Esophagus squamous epithelium (tissue), 5 donors: ENCODE results near the gene MORF4L2. TPM values are rescaled to one million over a fixed set of nuclear protein-coding genes. Genes with fewer than 3 reads are reported as not detected.

ENCODE experiments used
- DNase-seq: peaks from one replicate; lab custom pipeline; 2025; lab: John Stamatoyannopoulos, UW
- H3K27ac ChIP-seq, 4 donors: fragments of 200-600 bp; sonication (generic); one replicate each; pipeline ENCODE4 v1.5.1; 2016 to 2019; ENCODE audit warnings: mild to moderate bottlenecking in 1 of 4
- H3K27me3 ChIP-seq, 4 donors: fragments of 200-600 bp; sonication (generic); 1 replicate in 3 of 4; 2 replicates in 1 of 4; pipeline versions ENCODE4 v1.5.1 to v1.6.0; 2017 to 2021; ENCODE audit warnings: antibody characterized with exemption in 1 of 4
- H3K36me3 ChIP-seq, 3 donors: fragments of 200-600 bp; sonication (generic); one replicate each; pipeline ENCODE4 v1.5.1; 2016 to 2019
- H3K4me1 ChIP-seq, 3 donors: fragments of 200-600 bp; sonication (generic); one replicate each; pipeline ENCODE4 v1.5.1; 2017 to 2019
- H3K4me3 ChIP-seq, 4 donors: fragments of 200-600 bp; sonication (generic); 1 replicate in 3 of 4; 2 replicates in 1 of 4; pipeline ENCODE4 v1.5.1; 2016 to 2019; ENCODE audit warnings: mild to moderate bottlenecking in 2 of 4, moderate library complexity in 1 of 4
- H3K9me3 ChIP-seq, 3 donors: fragments of 200-600 bp; sonication (generic); one replicate each; pipeline ENCODE4 v1.5.1; 2016 to 2019
- POLR2A ChIP-seq, 4 donors: fragments of 450-650 bp; IDR thresholded peaks; one replicate each; pipeline ENCODE4 v1.6.1; 2017; ENCODE audit warnings: antibody characterized with exemption in 4 of 4, mild to moderate bottlenecking in 4 of 4, moderate library complexity in 3 of 4
- WGBS, 2 donors: methylation state at CpG; one replicate each; pipeline ENCODE4 v1.1.5; 2018; 5-methylcytosine and 5-hydroxymethylcytosine counted together
- intact Hi-C: fragments of 100-400 bp; cut with DNase I; formaldehyde crosslinking; loops from one replicate; pipeline ENCODE4 v1.15.0; 2022
- total RNA-seq, 4 donors: library from RNA; depleted of rRNA; stranded (reverse); fragments of >200 nt; gene quantifications; one replicate each; pipeline ENCODE4 v1.1.0, GENCODE V29; 2016
- TF ChIP-seq, protein P1 (sequence below), 6 experiments: fragments of 450-650 bp in 4 of 6; fragments of 200-600 bp in 2 of 6; sonication (generic) in 2 of 6; IDR thresholded peaks; one replicate each; pipeline ENCODE4 v1.5.1; 2016 to 2019; ENCODE audit warnings: antibody characterized with exemption in 6 of 6, mild to moderate bottlenecking in 4 of 6, moderate library complexity in 4 of 6
- donor health status: DM: yes; HTN: yes; CAD: no.

MORF4L2 gene
- total RNA-seq, 4 donors from 2014 or later = 189 to 240 (median 235) TPM

DNA sequence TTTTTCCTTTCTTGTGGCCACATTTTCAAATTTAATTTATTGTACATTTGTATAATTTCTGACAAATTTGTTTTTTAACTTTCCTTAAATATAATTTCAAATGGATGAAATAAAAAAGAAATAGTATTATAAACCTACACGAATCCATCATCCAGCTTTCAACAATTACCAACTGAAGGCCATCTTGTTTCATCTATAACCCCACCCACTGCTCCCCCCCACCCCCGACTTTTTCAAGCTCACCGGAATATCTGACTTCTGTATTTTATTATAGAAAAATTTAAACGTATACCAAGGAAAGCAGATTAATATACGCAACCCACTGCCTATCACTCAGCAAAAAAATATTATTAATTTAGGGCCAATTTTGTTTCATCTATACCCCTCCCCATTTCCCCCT lies 1.1 kb downstream of the MORF4L2 start:
- no peak for DNase-seq
- Histone ChIP-seq H3K27ac (peak overlapping the region; percentile 88 to 95 (median 94)), H3K4me1 (peaks cover 0 to 32% (median 0%) of the 10 kb centered on the region in 3 donors), H3K9me3 (no peaks in the 10 kb centered on the region), H3K27me3 (no peaks in the 10 kb centered on the region), H3K4me3 (peak overlapping the region; percentile 44 to 63 (median 59)), H3K36me3 (peaks cover 0 to 47% (median 0%) of the 10 kb centered on the region in 3 donors)
- 2 to 32% methylated on average over 5 of the region's 5 CpGs for WGBS, 2 donors
- no peak for TF ChIP-seq POLR2A (IDR thresholded peaks at IDR 0.05)
- intact Hi-C loops = no loop called here

DNA sequence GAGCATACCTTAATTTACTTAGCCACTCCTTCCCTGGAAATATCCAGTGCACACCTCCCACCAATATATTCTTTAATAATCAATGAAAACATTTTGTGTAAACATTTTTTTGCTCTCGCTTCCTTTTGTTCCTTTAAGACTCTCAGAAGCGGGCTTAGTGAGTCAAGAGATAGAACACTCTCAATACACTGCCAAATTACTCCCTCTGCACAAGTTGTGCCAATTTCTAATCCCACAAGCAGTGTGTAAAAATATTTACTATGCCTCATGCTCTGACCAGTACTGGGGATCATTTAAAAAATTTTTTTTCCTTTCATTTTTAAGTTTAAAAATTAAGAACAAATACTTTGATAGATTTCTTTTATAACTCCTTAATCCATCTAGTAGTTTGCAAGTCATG lies 5.1 kb downstream of the MORF4L2 start:
- Histone ChIP-seq H3K4me3 (no peak overlapping the region), H3K36me3 (peaks cover 0 to 84% (median 0%) of the 10 kb centered on the region in 3 donors), H3K27ac (no peak overlapping the region), H3K27me3 (no peaks in the 10 kb centered on the region), H3K9me3 (no peaks in the 10 kb centered on the region), H3K4me1 (peaks cover 0 to 32% (median 0%) of the 10 kb centered on the region in 3 donors)
- 44 to 78% methylated on average over 2 of the region's 2 CpGs for WGBS, 2 donors
- intact Hi-C loops = no loop called here
- DNase-seq = no peak
- TF ChIP-seq, protein P1, sequence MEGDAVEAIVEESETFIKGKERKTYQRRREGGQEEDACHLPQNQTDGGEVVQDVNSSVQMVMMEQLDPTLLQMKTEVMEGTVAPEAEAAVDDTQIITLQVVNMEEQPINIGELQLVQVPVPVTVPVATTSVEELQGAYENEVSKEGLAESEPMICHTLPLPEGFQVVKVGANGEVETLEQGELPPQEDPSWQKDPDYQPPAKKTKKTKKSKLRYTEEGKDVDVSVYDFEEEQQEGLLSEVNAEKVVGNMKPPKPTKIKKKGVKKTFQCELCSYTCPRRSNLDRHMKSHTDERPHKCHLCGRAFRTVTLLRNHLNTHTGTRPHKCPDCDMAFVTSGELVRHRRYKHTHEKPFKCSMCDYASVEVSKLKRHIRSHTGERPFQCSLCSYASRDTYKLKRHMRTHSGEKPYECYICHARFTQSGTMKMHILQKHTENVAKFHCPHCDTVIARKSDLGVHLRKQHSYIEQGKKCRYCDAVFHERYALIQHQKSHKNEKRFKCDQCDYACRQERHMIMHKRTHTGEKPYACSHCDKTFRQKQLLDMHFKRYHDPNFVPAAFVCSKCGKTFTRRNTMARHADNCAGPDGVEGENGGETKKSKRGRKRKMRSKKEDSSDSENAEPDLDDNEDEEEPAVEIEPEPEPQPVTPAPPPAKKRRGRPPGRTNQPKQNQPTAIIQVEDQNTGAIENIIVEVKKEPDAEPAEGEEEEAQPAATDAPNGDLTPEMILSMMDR (IDR thresholded peaks at IDR 0.05) = no peak
- TF ChIP-seq POLR2A (IDR thresholded peaks at IDR 0.05) = no peak

DNA sequence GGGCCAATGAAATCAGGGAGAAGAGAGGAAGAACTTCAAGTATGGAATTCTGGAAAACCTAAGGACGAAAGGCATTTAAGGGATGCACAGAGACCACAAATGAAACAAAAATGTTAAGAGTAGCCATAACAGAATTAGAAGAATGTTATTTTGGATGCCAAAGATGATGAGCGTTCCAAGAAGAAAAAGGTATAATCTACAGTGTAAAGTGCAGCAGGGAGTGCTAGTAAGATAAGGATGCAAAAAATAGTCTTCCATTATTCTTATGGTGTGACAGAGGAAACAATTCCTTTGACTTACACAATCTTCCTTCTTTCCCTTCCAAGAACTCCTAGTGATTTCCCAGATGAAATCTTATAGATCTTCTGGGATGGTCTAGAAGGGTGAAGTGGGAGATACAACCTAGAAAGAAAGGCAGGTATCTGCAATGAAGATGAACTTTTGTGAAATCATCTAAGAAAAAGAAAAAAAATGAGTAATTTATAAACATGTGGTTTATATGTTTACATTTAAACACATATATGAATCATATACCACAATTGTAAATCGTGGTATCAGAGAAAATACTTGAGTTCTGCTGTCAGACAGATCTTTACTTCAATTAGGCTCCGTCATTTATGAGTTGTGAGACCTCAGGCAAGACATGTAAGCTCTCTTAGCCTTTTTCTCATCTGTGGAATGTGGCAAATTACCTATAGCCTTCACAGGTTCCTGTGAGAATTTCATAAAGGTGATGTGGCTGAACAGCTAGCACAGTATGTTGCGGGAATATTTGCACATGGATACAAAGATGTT lies 8.1 kb downstream of the MORF4L2 start:
- H3K4me1 ChIP-seq = peaks cover 0 to 10% (median 0%) of the 10 kb centered on the region in 3 donors
- intact Hi-C loops = no loop called here
- peaks cover 0 to 88% (median 0%) of the 10 kb centered on the region in 3 donors for H3K36me3 ChIP-seq
- no peak overlapping the region for H3K4me3 ChIP-seq
- no peak for DNase-seq
- WGBS, 2 donors = 68 to 82% methylated on average over 5 of the region's 5 CpGs
- no peaks in the 10 kb centered on the region for H3K9me3 ChIP-seq
- H3K27me3 ChIP-seq = no peaks in the 10 kb centered on the region
- TF ChIP-seq, protein P1 (IDR thresholded peaks at IDR 0.05) = no peak
- TF ChIP-seq POLR2A (IDR thresholded peaks at IDR 0.05) = no peak
- H3K27ac ChIP-seq = no peak overlapping the region

DNA sequence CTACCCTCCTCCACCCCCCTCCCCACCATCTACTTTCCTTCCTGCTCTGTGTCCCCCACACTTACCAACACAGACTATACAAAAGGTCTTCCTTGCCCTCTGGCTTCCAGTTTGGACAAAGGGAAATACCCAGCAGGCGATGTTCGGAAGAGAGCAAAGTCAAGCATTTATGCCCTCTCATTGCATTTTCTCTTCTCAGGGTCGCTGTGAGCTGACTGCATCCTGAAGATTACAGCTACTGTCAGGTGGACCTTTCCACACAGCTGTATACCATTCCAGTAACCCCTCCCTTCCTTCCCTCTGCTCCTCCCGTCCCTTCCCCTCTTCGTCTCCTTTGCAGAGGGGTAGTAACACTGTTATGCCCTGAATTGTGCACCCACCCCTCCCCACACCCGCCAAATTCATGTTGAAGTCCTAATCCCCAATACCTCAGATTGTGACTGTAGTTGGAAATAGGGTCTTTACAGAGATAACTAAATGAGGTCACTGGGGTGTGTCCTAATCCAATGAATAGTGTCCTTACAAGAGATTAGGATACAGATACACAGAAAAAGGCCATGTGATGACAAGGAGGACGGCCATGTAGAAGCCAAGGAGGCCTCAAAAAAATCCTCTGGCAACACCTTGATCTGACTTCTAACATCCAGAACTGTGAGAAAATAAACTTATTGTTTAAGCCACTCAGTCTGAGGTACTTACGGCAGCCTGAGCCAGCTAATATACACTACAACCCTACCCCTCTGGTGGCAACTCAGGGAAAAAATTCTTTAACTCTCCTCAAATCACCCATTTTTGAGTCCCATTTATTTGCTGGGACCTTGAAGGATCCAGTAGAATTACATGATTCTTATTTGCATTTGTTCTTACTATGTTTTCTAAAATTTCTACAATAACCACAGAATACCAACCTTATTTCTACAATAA lies 11.7 kb downstream of the MORF4L2 start:
- Histone ChIP-seq H3K9me3 (no peaks in the 10 kb centered on the region), H3K27ac (no peak overlapping the region), H3K36me3 (peaks cover 0 to 53% (median 0%) of the 10 kb centered on the region in 3 donors), H3K4me1 (no peaks in the 10 kb centered on the region), H3K4me3 (no peak overlapping the region), H3K27me3 (no peaks in the 10 kb centered on the region)
- TF ChIP-seq, protein P1 (IDR thresholded peaks at IDR 0.05) = no peak
- TF ChIP-seq POLR2A (IDR thresholded peaks at IDR 0.05) = no peak
- no peak for DNase-seq
- WGBS, 2 donors = 60 to 84% methylated on average over 7 to 8 of the region's 8 CpGs
- intact Hi-C loops = no loop called here

DNA sequence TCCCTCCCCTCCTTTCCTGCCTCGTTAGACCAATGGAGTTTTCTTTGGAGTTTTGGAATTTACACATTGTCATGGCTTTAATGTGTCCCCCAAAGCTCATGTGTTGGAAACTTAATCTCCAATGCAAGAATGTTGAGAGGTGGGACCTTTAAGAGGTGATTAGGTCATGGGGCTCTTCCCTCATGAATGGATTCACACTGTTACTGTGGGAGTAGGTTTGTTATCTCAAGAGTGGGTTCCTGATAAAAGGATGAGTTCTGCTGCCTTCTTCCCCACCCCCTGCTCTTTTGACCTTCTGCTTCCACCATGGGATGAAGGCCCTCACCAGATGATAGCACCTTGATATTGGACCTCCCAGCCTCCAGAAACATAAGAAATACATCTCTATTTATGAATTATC lies 16.8 kb downstream of the MORF4L2 start:
- Histone ChIP-seq H3K27me3 (no peaks in the 10 kb centered on the region), H3K27ac (no peak overlapping the region), H3K4me3 (no peak overlapping the region), H3K36me3 (peaks cover 0 to 5% (median 0%) of the 10 kb centered on the region in 3 donors), H3K9me3 (no peaks in the 10 kb centered on the region), H3K4me1 (no peaks in the 10 kb centered on the region)
- intact Hi-C loops = no loop called here
- TF ChIP-seq, protein P1 (IDR thresholded peaks at IDR 0.05) = no peak
- no peak for TF ChIP-seq POLR2A (IDR thresholded peaks at IDR 0.05)
- 56 to 70% methylated on average over 1 of the region's 1 CpG for WGBS, 2 donors
- DNase-seq = no peak
